Stimulated activated CD4-positive, alpha-beta T cell treated with anti-CD3 and anti-CD28 coated beads, Interleukin-4, amount 100 ng/mL, for 24 hours (primary cell): ENCODE data around the gene REST.

ENCODE experiments used
- DNase-seq: peaks from one replicate; pipeline ENCODE4 v3.0.0-alpha.2; 2020

Gene REST

GRCh38 chr4:56979421-56980072 lies 71.8 kb downstream of the REST start:
- DNase-seq = peak; percentile 52

DNA sequence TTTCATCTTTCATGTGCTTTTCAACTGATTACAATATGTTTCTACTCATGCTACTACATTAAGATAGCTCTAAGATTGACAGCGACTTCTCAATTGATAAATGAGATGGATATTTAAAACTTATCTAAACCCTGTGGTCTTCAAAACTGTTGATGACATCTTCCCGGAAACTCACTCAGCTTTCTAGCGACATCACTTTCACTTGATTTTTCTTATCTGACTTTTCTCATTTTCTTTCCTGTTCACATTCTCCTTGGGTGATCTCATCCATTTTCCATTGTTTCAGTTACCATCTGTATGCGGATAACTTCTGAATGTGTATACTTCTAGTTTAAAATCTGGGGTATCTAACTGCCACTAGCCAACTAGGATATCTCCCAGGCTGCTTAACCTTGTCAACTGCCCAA lies 74.1 kb downstream of the REST start:
- DNase-seq = no peak

- no peak for DNase-seq
Measured at GRCh38 chr4:56986192-56986591, 78.5 kb downstream of the REST start.

GRCh38 chr4:56986952-56987351 lies 79.3 kb downstream of the REST start:
- no peak for DNase-seq

- no peak for DNase-seq
Measured at GRCh38 chr4:56990109-56990905, 82.6 kb downstream of the REST start.

DNA sequence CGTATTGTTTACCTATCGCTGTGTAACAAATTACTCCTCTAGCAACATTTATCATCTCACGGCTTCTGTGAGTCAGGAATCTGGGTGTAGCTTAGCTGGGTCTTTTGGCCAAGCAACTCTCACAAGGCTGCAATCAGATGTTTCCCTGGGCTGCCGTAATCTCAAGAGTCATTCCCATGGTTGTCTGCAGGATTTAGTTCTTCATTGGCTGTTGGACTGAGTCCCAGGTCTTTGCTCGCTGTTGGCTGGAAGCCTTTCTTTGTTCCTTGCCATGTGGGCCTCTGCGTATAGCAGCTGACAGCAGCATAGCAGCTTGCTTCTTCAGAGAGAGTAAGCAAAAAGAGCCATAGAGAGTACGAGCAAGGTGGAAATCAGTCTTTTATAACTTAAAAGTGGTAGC lies 87.8 kb downstream of the REST start:
- DNase-seq = no peak

DNA sequence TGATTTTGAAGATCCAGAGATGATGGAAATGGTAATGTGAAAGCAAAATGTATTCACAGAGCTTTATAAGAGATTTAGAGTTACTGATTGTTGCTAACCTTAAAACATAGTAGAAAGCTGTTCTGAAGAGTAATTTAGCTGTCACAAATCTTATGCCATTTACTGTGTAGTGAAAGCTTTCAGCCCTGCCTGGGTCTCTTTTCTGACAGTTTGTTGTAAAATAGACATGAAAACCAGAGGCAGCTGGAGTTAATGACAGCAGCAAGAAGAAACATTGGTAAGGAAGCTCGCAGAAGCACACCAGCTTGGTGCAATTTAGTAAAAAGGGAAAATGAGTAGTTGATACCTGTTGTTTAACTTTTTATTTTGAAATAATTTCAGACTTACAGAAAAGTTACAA lies 92.1 kb downstream of the REST start:
- DNase-seq = no peak

GRCh38 chr4:57013543-57014120 lies 105.9 kb downstream of the REST start:
- no peak for DNase-seq
